A673 (cell line): Measurements from ENCODE around the gene GTF2E1. TPM values are rescaled to one million over a fixed set of nuclear protein-coding genes. Genes with fewer than 3 reads are reported as not detected.

ENCODE experiments used
- BruUV-seq: library from RNA; stranded (reverse); fragments of 400-500 nt; replicated peaks from 2 replicates; lab custom pipeline; 2021; lab: Mats Ljungman, UMichigan
- CTCF ChIA-PET: fragments of 300-600 bp; sonication (Branson Sonifier 250); formaldehyde crosslinking; loops from one replicate; lab custom pipeline; 2022; ENCODE audit warnings: antibody characterized with exemption; lab: Charles Lee
- POLR2A ChIA-PET: fragments of 300-600 bp; sonication (Branson Sonifier 250); formaldehyde crosslinking; loops from one replicate; lab custom pipeline; 2022; ENCODE audit warnings: antibody characterized with exemption; ENCODE audit not compliant: low non-redundant PET; lab: Charles Lee
- DNase-seq: peaks from one replicate; pipeline ENCODE4 v3.0.0-alpha.2; 2015; ENCODE audit warnings: low spot score
- H3K27ac ChIP-seq: fragments of 200-600 bp; sonication (generic); 2 replicates; pipeline ENCODE4 v1.5.1; 2016; ENCODE audit warnings: mixed run types, low read depth, mild to moderate bottlenecking, mixed read lengths, antibody characterized with exemption, low read length; ENCODE audit not compliant: poor library complexity, severe bottlenecking
- H3K27me3 ChIP-seq: fragments of 200-600 bp; sonication (generic); replicated peaks from 2 replicates; pipeline ENCODE4 v1.6.1; 2017; ENCODE audit warnings: mixed run types, low read depth, mild to moderate bottlenecking, mixed read lengths, antibody characterized with exemption, low read length; ENCODE audit not compliant: insufficient read depth, poor library complexity
- H3K36me3 ChIP-seq: fragments of 200-600 bp; sonication (generic); 2 replicates; pipeline ENCODE4 v1.6.1; 2016; ENCODE audit warnings: mixed run types, mild to moderate bottlenecking, mixed read lengths, antibody characterized with exemption, low read length; ENCODE audit not compliant: insufficient read depth, poor library complexity, severe bottlenecking
- H3K4me1 ChIP-seq: fragments of 200-600 bp; sonication (generic); 2 replicates; pipeline ENCODE4 v1.6.1; 2017; ENCODE audit warnings: mixed run types, mild to moderate bottlenecking, mixed read lengths, antibody characterized with exemption, low read length; ENCODE audit not compliant: insufficient read depth, poor library complexity, severe bottlenecking
- H3K4me3 ChIP-seq: fragments of 200-600 bp; sonication (generic); 2 replicates; pipeline ENCODE4 v1.5.1; 2016; ENCODE audit warnings: low read depth, mixed run types, mild to moderate bottlenecking, mixed read lengths, low read length; ENCODE audit not compliant: poor library complexity, severe bottlenecking
- H3K9me3 ChIP-seq: fragments of 200-600 bp; sonication (generic); 2 replicates; pipeline ENCODE4 v1.6.1; 2016; ENCODE audit warnings: mixed run types, low read depth, mild to moderate bottlenecking, mixed read lengths, antibody characterized with exemption, low read length; ENCODE audit not compliant: poor library complexity, severe bottlenecking
- CTCF ChIP-seq: fragments of 300-800, 200-600 bp; sonication (generic); conservative IDR thresholded peaks from 2 replicates; pipeline ENCODE4 v1.5.1; 2017; ENCODE audit warnings: low read depth, mild to moderate bottlenecking, antibody characterized with exemption, low read length, moderate library complexity, mixed read lengths
- EZH2 ChIP-seq: fragments of 200-600 bp; sonication (generic); IDR thresholded peaks from 2 replicates; pipeline ENCODE4 v1.6.1; 2017; ENCODE audit warnings: borderline replicate concordance, low read depth, mild to moderate bottlenecking, mixed read lengths, antibody characterized with exemption, low read length; ENCODE audit not compliant: poor library complexity, severe bottlenecking
- intact Hi-C: fragments of 100-400 bp; cut with micrococcal nuclease; formaldehyde crosslinking; loops from one replicate; pipeline ENCODE4 v1.10.0; 2022; ENCODE audit not compliant: unreplicated experiment
- total RNA-seq: library from RNA; stranded (reverse); gene quantifications from 2 replicates; pipeline ENCODE4 v1.2.3, GENCODE V29; 2021

Gene GTF2E1
- total RNA-seq, 1 experiment from 2014 or later, result 21.7 TPM

- POLR2A ChIA-PET, result no interaction called here
- Histone ChIP-seq H3K4me3 (no peak overlapping the region), H3K27ac (no peak overlapping the region), H3K27me3 (no peaks in the 10 kb centered on the region), H3K9me3 (no peaks in the 10 kb centered on the region), H3K4me1 (no peaks in the 10 kb centered on the region), H3K36me3 (no peaks in the 10 kb centered on the region)
- CTCF ChIA-PET, result no interaction called here
- BruUV-seq, result no TSS peak
- DNase-seq, result no peak
- intact Hi-C loops, result loop anchor here (5.0 kb wide), 1 partner anchor 381 kb away; no protein-coding TSS in a partner anchor
- TF ChIP-seq CTCF (no peak), EZH2 (no peak)
These were observed 55.3 kb downstream of the GTF2E1 start for GRCh38 chr3:120797857-120798256.

DNA sequence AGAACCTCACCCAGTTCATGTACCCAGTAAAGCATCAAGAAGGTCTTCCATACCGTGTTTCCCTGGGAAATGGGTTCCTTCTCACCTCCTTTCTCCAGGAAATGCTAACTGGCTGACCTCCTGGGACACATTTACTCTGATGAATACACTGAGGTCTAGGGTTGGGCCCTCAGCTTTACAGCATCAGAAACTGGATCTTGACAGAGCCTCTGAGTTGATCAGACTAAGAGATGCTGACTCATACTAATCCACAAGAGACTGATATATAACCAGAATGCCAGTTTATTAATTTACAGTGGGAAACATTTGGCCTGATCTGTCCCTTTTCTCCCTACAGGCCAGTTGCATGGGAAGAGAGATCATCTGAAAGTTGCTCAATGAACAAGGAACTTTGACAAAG, 55.8 kb downstream of the GTF2E1 start:
- Histone ChIP-seq H3K4me3 (no peak overlapping the region), H3K9me3 (no peaks in the 10 kb centered on the region), H3K36me3 (no peaks in the 10 kb centered on the region), H3K27ac (no peak overlapping the region), H3K27me3 (no peaks in the 10 kb centered on the region), H3K4me1 (no peaks in the 10 kb centered on the region)
- BruUV-seq, result no TSS peak
- DNase-seq, result no peak
- CTCF ChIA-PET, result no interaction called here
- intact Hi-C loops, result loop anchor here (5.0 kb wide), 1 partner anchor 381 kb away; no protein-coding TSS in a partner anchor
- POLR2A ChIA-PET, result no interaction called here
- TF ChIP-seq CTCF (no peak), EZH2 (no peak)

DNA sequence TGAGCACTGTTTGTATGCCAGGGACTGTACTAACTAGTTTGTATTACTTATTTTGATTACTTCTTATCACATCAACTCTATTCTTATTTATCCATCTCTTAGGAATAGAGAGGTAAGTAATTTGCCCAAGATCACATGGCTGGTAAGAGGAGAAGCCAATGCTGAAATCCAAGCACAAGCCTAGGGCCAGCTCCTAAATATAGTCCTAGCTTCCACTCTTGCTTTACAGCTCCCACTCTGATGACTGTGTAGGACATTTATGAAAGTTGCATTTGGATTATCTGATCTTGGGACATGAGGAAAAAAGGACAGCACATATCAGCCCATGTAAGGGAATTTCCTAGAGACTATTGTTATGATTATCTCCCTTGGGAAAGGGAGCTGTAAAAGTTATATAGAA, 58.1 kb downstream of the GTF2E1 start:
- Histone ChIP-seq H3K9me3 (no peaks in the 10 kb centered on the region), H3K4me3 (no peak overlapping the region), H3K27me3 (no peaks in the 10 kb centered on the region), H3K36me3 (no peaks in the 10 kb centered on the region), H3K4me1 (peaks cover 8% of the 10 kb centered on the region), H3K27ac (no peak overlapping the region)
- no peak for DNase-seq
- ChIA-PET CTCF (no interaction called here), POLR2A (no interaction called here)
- intact Hi-C loops, result loop anchor here (5.0 kb wide), 1 partner anchor 553 kb away; no protein-coding TSS in a partner anchor
- TF ChIP-seq CTCF (no peak), EZH2 (no peak)
- BruUV-seq, result no TSS peak
